B cell (primary cell): ENCODE results near the gene PTMS. TPM values are rescaled to one million over a fixed set of nuclear protein-coding genes. Genes with fewer than 3 reads are reported as not detected.
A peak's percentile ranks its signal among the peaks of the same experiment; 100 is the strongest.

Experiments
- ATAC-seq: fragments of 200-7000 bp; cut with Tn5 transposase; one replicate; pipeline ENCODE4 v1.10.0; 2021; ENCODE audit warnings: low read depth, mild to moderate bottlenecking, moderate number of reproducible peaks, moderate library complexity
- CTCF ChIA-PET: fragments of 350-600 bp; sonication (Branson Sonifier 250); formaldehyde crosslinking; loops from one replicate; lab custom pipeline; 2021; ENCODE audit warnings: antibody characterized with exemption, inconsistent platforms; lab: Charles Lee
- POLR2A ChIA-PET: fragments of 350-600 bp; sonication (Branson Sonifier 250); formaldehyde crosslinking; loops from one replicate; lab custom pipeline; 2021; ENCODE audit warnings: antibody characterized with exemption; lab: Charles Lee
- DNase-seq: peaks from one replicate; pipeline ENCODE4 v3.0.0; 2013
- H2AFZ ChIP-seq: 2 replicates; pipeline ENCODE4 v1.6.1; 2012; ENCODE audit warnings: mild to moderate bottlenecking, low read depth, low read length; ENCODE audit not compliant: insufficient read depth, poor library complexity, severe bottlenecking
- H3K27ac ChIP-seq, 2 donors: 1 replicate in 1 of 2; 2 replicates in 1 of 2; pipeline ENCODE4 v1.5.1; 2012 to 2013; ENCODE audit warnings: low read length in 2 of 2, mild to moderate bottlenecking in 2 of 2, moderate library complexity in 1 of 2
- H3K27me3 ChIP-seq, 4 experiments: fragments of 200-600 bp in 1 of 4; sonication (generic) in 1 of 4; replicated peaks in 1 of 4; 1 replicate in 2 of 4; 2 replicates in 2 of 4; pipeline versions ENCODE4 v1.6.1 to v1.7.0; 2013 to 2016; ENCODE audit warnings: low read length in 3 of 4, mild to moderate bottlenecking in 2 of 4, mixed read lengths in 1 of 4, moderate library complexity in 1 of 4; ENCODE audit not compliant: insufficient read depth in 4 of 4, control insufficient read depth in 3 of 4; ENCODE audit errors: control extremely low read depth in 1 of 4
- H3K36me3 ChIP-seq, 2 experiments: replicated peaks in 1 of 2; 1 replicate in 1 of 2; 2 replicates in 1 of 2; pipeline versions ENCODE4 v1.6.1 to v1.7.1; 2013; ENCODE audit warnings: low read length in 1 of 2; ENCODE audit not compliant: insufficient read depth in 2 of 2, control insufficient read depth in 1 of 2; ENCODE audit errors: control extremely low read depth in 1 of 2, extremely low read depth in 1 of 2
- H3K4me1 ChIP-seq, 2 donors: fragments of 200-600 bp in 1 of 2; sonication (generic) in 1 of 2; 1 replicate in 1 of 2; 2 replicates in 1 of 2; pipeline versions ENCODE4 v1.5.1 to v1.6.1; 2013 to 2017; ENCODE audit warnings: low read length in 2 of 2; ENCODE audit not compliant: control insufficient read depth in 2 of 2, insufficient read depth in 2 of 2
- H3K4me2 ChIP-seq: replicated peaks from 2 replicates; pipeline ENCODE3; 2012; ENCODE audit warnings: mild to moderate bottlenecking, low read depth, low read length; ENCODE audit not compliant: poor library complexity, severe bottlenecking
- H3K4me3 ChIP-seq, 5 experiments: fragments of 200-600 bp in 1 of 5; sonication (generic) in 1 of 5; 1 replicate in 3 of 5; 2 replicates in 2 of 5; pipeline versions ENCODE4 v1.5.1 to v1.7.0; 2011 to 2016; ENCODE audit warnings: low read length in 4 of 5, mild to moderate bottlenecking in 4 of 5, low read depth in 2 of 5, control low read depth in 1 of 5, moderate library complexity in 1 of 5; ENCODE audit not compliant: insufficient read depth in 1 of 5; ENCODE audit errors: control extremely low read depth in 1 of 5, extremely low read depth in 1 of 5
- H3K79me2 ChIP-seq: fragments of 200-600 bp; sonication (generic); one replicate; pipeline ENCODE4 v1.6.0; 2016; ENCODE audit warnings: low read length; ENCODE audit not compliant: control insufficient read depth, insufficient read depth
- H3K9ac ChIP-seq: fragments of 200-600 bp; sonication (generic); 2 replicates; pipeline ENCODE4 v1.6.1; 2017; ENCODE audit warnings: mild to moderate bottlenecking, low read length, moderate library complexity
- H3K9me3 ChIP-seq, 3 donors: one replicate each; pipeline versions ENCODE4 v1.6.1 to v1.7.1; 2013; ENCODE audit warnings: low read length in 2 of 3; ENCODE audit not compliant: control insufficient read depth in 2 of 3, insufficient read depth in 1 of 3; ENCODE audit errors: control extremely low read depth in 1 of 3
- H4K20me1 ChIP-seq: 2 replicates; pipeline ENCODE4 v1.6.0; 2012; ENCODE audit warnings: mild to moderate bottlenecking, low read length; ENCODE audit not compliant: insufficient read depth, control insufficient read depth, poor library complexity, severe bottlenecking
- H3K27ac Mint-ChIP-seq: one replicate; pipeline ENCODE4 v1.8.0; 2021; ENCODE audit warnings: mixed read lengths
- H3K27me3 Mint-ChIP-seq: one replicate; pipeline ENCODE4 v1.8.0; 2021; ENCODE audit warnings: mixed read lengths
- H3K4me1 Mint-ChIP-seq: one replicate; pipeline ENCODE4 v1.8.0; 2021; ENCODE audit warnings: mixed read lengths
- H3K4me3 Mint-ChIP-seq: one replicate; pipeline ENCODE4 v1.8.0; 2021; ENCODE audit warnings: mixed read lengths
- H3K9me3 Mint-ChIP-seq: one replicate; pipeline ENCODE4 v1.8.0; 2022; ENCODE audit warnings: mixed read lengths; ENCODE audit not compliant: insufficient read depth
- CTCF ChIP-seq: fragments of 200-600 bp; IDR thresholded peaks from one replicate; pipeline ENCODE4 v1.8.0; 2022; ENCODE audit warnings: antibody characterized with exemption, mild to moderate bottlenecking
- EZH2 ChIP-seq: IDR thresholded peaks from 2 replicates; pipeline ENCODE4 v1.6.1; 2012; ENCODE audit warnings: borderline replicate concordance, low read depth, mild to moderate bottlenecking, moderate library complexity, low read length; ENCODE audit not compliant: insufficient read depth, poor library complexity, severe bottlenecking
- WGBS: methylation state at CpG from one replicate; pipeline ENCODE4 v1.1.5; 2013; ENCODE audit warnings: missing lambda C conversion rate; ENCODE audit not compliant: insufficient coverage; 5-methylcytosine and 5-hydroxymethylcytosine counted together
- intact Hi-C: fragments of 100-400 bp; cut with micrococcal nuclease; formaldehyde crosslinking; loops from one replicate; pipeline ENCODE4 v1.10.0; 2022
- polyA plus RNA-seq: library from polyadenylated mRNA; depleted of rRNA; stranded (reverse); fragments of >200 nt; gene quantifications from 2 replicates; pipeline ENCODE4 v1.2.3, GENCODE V29; 2012
- total RNA-seq, 2 donors: library from RNA; stranded (reverse); fragments of 120-200 nt in 1 of 2; gene quantifications; 1 replicate in 1 of 2; 2 replicates in 1 of 2; pipeline versions ENCODE4 v1.2.3 to v1.2.4, GENCODE V29; 2013 to 2022

Gene PTMS
- total and polyA plus RNA-seq, 2 donors (not counting 1 experiment from before 2014, with no cell fraction given): 1.0 to 2.1 TPM

- peaks cover 41% of the 10 kb centered on the region for H3K4me1 Mint-ChIP-seq
- H3K4me2 ChIP-seq: no peak overlapping the region
- H3K27ac ChIP-seq: no peak overlapping the region
- H3K36me3 ChIP-seq: no peaks in the 10 kb centered on the region
- no peaks in the 10 kb centered on the region for H4K20me1 ChIP-seq
- no peak for ATAC-seq
- H2AFZ ChIP-seq: no peak overlapping the region
- H3K79me2 ChIP-seq: no peaks in the 10 kb centered on the region
- no peaks in the 10 kb centered on the region for H3K9me3 Mint-ChIP-seq
- peaks cover 56% of the 10 kb centered on the region for H3K27me3 Mint-ChIP-seq
- intact Hi-C loops: loop anchor here (5.0 kb wide), 1 partner anchor 84 kb away; the partner anchor contains the start of genes CDCA3 and USP5
- H3K4me1 ChIP-seq: peaks cover 47 to 55% of the 10 kb centered on the region in 2 donors
- TF ChIP-seq EZH2 (no peak), CTCF (no peak)
- DNase-seq: no peak
- no peak overlapping the region for H3K9ac ChIP-seq
- H3K27me3 ChIP-seq: peaks cover 0 to 79% (median 40%) of the 10 kb centered on the region in 4 experiments
- no peak overlapping the region for H3K27ac Mint-ChIP-seq
- CTCF ChIA-PET: interaction anchor here (0.6 to 6.0 kb wide), 2 partner anchors 13 to 81 kb away, joined by 4 to 85 read pairs; partner anchors contain the start of gene MLF2
- WGBS: 100% methylated on average over 1 of the region's 6 CpGs
- POLR2A ChIA-PET: no interaction called here
- H3K4me3 Mint-ChIP-seq: peak overlapping the region; percentile 1
- H3K9me3 ChIP-seq: peaks cover 0 to 10% (median 0%) of the 10 kb centered on the region in 3 donors
- H3K4me3 ChIP-seq: no peak overlapping the region
These were observed 2.3 kb downstream of the PTMS start for GRCh38 chr12:6768437-6768914.

GRCh38 chr12:6768990-6769389 lies 2.8 kb downstream of the PTMS start:
- H3K27me3 Mint-ChIP-seq: peaks cover 57% of the 10 kb centered on the region
- intact Hi-C loops: loop anchor here (5.0 kb wide), 1 partner anchor 83 kb away; the partner anchor contains the start of genes CDCA3 and USP5
- peaks cover 0 to 10% (median 0%) of the 10 kb centered on the region in 3 donors for H3K9me3 ChIP-seq
- H3K27ac Mint-ChIP-seq: no peak overlapping the region
- no peak for ATAC-seq
- H3K36me3 ChIP-seq: no peaks in the 10 kb centered on the region
- no peak overlapping the region for H3K4me3 ChIP-seq
- peaks cover 47 to 58% of the 10 kb centered on the region in 2 donors for H3K4me1 ChIP-seq
- H3K79me2 ChIP-seq: no peaks in the 10 kb centered on the region
- TF ChIP-seq CTCF (no peak), EZH2 (no peak)
- ChIA-PET POLR2A (no interaction called here), CTCF (interaction anchor here (6.0 kb wide), 1 partner anchor 14 kb away, joined by 85 read pairs; the partner anchor contains the start of gene MLF2)
- no peak overlapping the region for H2AFZ ChIP-seq
- no peak overlapping the region for H3K9ac ChIP-seq
- H3K4me2 ChIP-seq: no peak overlapping the region
- no peaks in the 10 kb centered on the region for H3K9me3 Mint-ChIP-seq
- no peak for DNase-seq
- H3K27ac ChIP-seq: no peak overlapping the region
- whole genome bisulfite sequencing: 86% methylated on average over 3 of the region's 6 CpGs
- H3K27me3 ChIP-seq: peaks cover 0 to 81% (median 39%) of the 10 kb centered on the region in 4 experiments
- peaks cover 41% of the 10 kb centered on the region for H3K4me1 Mint-ChIP-seq
- no peaks in the 10 kb centered on the region for H4K20me1 ChIP-seq
- H3K4me3 Mint-ChIP-seq: peak overlapping the region; percentile 1
